Osteocyte (in vitro differentiated cells): ENCODE results near the gene RPS21. TPM values are rescaled to one million over a fixed set of nuclear protein-coding genes. Genes with fewer than 3 reads are reported as not detected.

ENCODE experiments used
- DNase-seq: peaks from one replicate; pipeline ENCODE4 v3.0.0; 2021; ENCODE audit warnings: mixed read lengths; ENCODE audit not compliant: unreplicated experiment; ENCODE audit errors: extremely low spot score
- H3K27ac Mint-ChIP-seq: one replicate; pipeline ENCODE4 v1.8.0; 2021; ENCODE audit warnings: mild to moderate bottlenecking, mixed read lengths; ENCODE audit not compliant: unreplicated experiment
- H3K27me3 Mint-ChIP-seq: one replicate; pipeline ENCODE4 v1.8.0; 2021; ENCODE audit warnings: mixed read lengths; ENCODE audit not compliant: unreplicated experiment
- H3K36me3 Mint-ChIP-seq: one replicate; pipeline ENCODE4 v1.8.0; 2021; ENCODE audit warnings: mixed read lengths; ENCODE audit not compliant: unreplicated experiment
- H3K4me1 Mint-ChIP-seq: one replicate; pipeline ENCODE4 v1.8.0; 2021; ENCODE audit warnings: mixed read lengths; ENCODE audit not compliant: unreplicated experiment
- H3K4me3 Mint-ChIP-seq: one replicate; pipeline ENCODE4 v1.8.0; 2021; ENCODE audit warnings: mild to moderate bottlenecking, moderate library complexity, mixed read lengths; ENCODE audit not compliant: unreplicated experiment
- H3K9me3 Mint-ChIP-seq: one replicate; pipeline ENCODE4 v1.8.0; 2021; ENCODE audit warnings: mixed read lengths; ENCODE audit not compliant: unreplicated experiment
- CTCF ChIP-seq: fragments of 200-600 bp; sonication (generic); IDR thresholded peaks from 2 replicates; pipeline ENCODE4 v1.5.0; 2021; ENCODE audit warnings: antibody characterized with exemption, mild to moderate bottlenecking, moderate library complexity
- total RNA-seq: library from RNA; stranded (reverse); gene quantifications from 2 replicates; pipeline ENCODE4 v1.2.1, GENCODE V29; 2021

Gene RPS21
- total RNA-seq, 1 donor from 2014 or later: 1,013 TPM

- DNase-seq: no peak
- Mint-ChIP-seq H3K27ac (no peak overlapping the region), H3K27me3 (no peaks in the 10 kb centered on the region), H3K4me1 (peaks cover 10% of the 10 kb centered on the region), H3K36me3 (no peaks in the 10 kb centered on the region), H3K4me3 (no peak overlapping the region), H3K9me3 (no peaks in the 10 kb centered on the region)
- no peak for TF ChIP-seq CTCF
Measured at GRCh38 chr20:62402456-62403150, 15.7 kb downstream of the RPS21 start.

- Mint-ChIP-seq H3K4me3 (no peak overlapping the region), H3K4me1 (peaks cover 10% of the 10 kb centered on the region), H3K36me3 (no peaks in the 10 kb centered on the region), H3K27me3 (no peaks in the 10 kb centered on the region), H3K9me3 (no peaks in the 10 kb centered on the region), H3K27ac (no peak overlapping the region)
- no peak for TF ChIP-seq CTCF
- no peak for DNase-seq
Measured at GRCh38 chr20:62403331-62403730, 16.4 kb downstream of the RPS21 start.

GRCh38 chr20:62404112-62404665 lies 17.3 kb downstream of the RPS21 start:
- H3K27me3 Mint-ChIP-seq: no peaks in the 10 kb centered on the region
- H3K4me3 Mint-ChIP-seq: no peak overlapping the region
- no peaks in the 10 kb centered on the region for H3K36me3 Mint-ChIP-seq
- H3K27ac Mint-ChIP-seq: no peak overlapping the region
- H3K9me3 Mint-ChIP-seq: no peaks in the 10 kb centered on the region
- no peak for TF ChIP-seq CTCF
- no peak for DNase-seq
- H3K4me1 Mint-ChIP-seq: peaks cover 10% of the 10 kb centered on the region

GRCh38 chr20:62404761-62405107 lies 17.8 kb downstream of the RPS21 start:
- H3K9me3 Mint-ChIP-seq: no peaks in the 10 kb centered on the region
- peaks cover 12% of the 10 kb centered on the region for H3K4me1 Mint-ChIP-seq
- no peak overlapping the region for H3K4me3 Mint-ChIP-seq
- DNase-seq: no peak
- TF ChIP-seq CTCF: no peak
- H3K27me3 Mint-ChIP-seq: no peaks in the 10 kb centered on the region
- H3K27ac Mint-ChIP-seq: no peak overlapping the region
- H3K36me3 Mint-ChIP-seq: no peaks in the 10 kb centered on the region

GRCh38 chr20:62405108-62405980 lies 18.4 kb downstream of the RPS21 start:
- TF ChIP-seq CTCF: peak; percentile 67
- Mint-ChIP-seq H3K4me3 (peak overlapping the region; percentile 68), H3K36me3 (no peaks in the 10 kb centered on the region), H3K27me3 (no peaks in the 10 kb centered on the region), H3K9me3 (no peaks in the 10 kb centered on the region), H3K27ac (no peak overlapping the region), H3K4me1 (peaks cover 19% of the 10 kb centered on the region)
- no peak for DNase-seq
